ENCODE results near the gene ARHGAP6.

The ARHGAP6 gene

DNA sequence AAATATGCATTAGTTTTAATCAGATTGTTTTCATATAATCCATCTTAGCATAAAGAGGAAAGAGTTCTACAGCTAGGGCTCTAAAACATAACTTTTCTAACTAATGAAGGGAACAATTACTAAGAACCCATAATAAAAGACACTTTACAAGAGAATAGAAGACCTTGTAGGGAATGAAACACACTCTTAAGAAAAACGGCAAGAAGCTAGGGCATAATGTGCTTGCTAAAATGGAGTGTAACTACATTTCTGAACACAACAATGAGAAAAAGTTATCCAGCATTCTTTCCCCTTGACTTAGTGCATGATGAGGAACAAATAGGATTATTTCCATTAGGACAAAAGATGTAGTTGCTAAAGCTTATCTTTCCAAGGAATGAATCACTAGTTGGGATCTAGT lies 54.6 kb downstream of the ARHGAP6 start:
- TF ChIP-seq, protein P1, sequence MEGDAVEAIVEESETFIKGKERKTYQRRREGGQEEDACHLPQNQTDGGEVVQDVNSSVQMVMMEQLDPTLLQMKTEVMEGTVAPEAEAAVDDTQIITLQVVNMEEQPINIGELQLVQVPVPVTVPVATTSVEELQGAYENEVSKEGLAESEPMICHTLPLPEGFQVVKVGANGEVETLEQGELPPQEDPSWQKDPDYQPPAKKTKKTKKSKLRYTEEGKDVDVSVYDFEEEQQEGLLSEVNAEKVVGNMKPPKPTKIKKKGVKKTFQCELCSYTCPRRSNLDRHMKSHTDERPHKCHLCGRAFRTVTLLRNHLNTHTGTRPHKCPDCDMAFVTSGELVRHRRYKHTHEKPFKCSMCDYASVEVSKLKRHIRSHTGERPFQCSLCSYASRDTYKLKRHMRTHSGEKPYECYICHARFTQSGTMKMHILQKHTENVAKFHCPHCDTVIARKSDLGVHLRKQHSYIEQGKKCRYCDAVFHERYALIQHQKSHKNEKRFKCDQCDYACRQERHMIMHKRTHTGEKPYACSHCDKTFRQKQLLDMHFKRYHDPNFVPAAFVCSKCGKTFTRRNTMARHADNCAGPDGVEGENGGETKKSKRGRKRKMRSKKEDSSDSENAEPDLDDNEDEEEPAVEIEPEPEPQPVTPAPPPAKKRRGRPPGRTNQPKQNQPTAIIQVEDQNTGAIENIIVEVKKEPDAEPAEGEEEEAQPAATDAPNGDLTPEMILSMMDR (IDR thresholded peaks at IDR 0.05; ENCODE audit: poor library complexity, severe bottlenecking) = no peak
- no peaks in the 10 kb centered on the region for H3K9me3 ChIP-seq (ENCODE audit: severe bottlenecking)
- no peaks in the 10 kb centered on the region for H3K27me3 ChIP-seq (ENCODE audit: insufficient read depth, poor library complexity, severe bottlenecking)
- no peak for DNase-seq (ENCODE audit: low spot score)
- ATAC-seq (ENCODE audit: low read depth) = no peak
- no peak overlapping the region for H3K4me3 ChIP-seq (ENCODE audit: severe bottlenecking)
- no peaks in the 10 kb centered on the region for H3K4me1 ChIP-seq (ENCODE audit: insufficient read depth, poor library complexity, severe bottlenecking)
- no peak overlapping the region for H3K27ac ChIP-seq (ENCODE audit: poor library complexity, severe bottlenecking)
- H3K36me3 ChIP-seq (ENCODE audit: low read depth) = no peaks in the 10 kb centered on the region

DNA sequence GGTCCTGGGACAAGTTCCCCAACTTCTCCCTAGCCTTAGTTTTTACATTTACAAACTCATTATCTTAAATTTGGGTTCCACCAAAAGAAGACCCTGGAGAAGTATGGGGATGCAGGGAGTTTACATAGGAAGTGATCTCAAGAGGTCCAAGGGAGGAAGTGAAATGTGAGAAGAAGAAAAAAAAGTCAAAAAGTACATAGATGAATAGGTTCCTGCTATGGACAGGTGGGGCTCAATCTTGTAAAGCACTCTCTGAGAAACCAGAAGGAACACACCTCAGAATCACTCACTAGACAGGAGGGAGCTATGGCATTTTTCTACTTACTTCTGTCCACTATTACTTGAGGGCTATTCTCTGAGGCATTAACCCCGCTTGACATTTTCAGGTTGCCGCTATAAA lies 56.6 kb downstream of the ARHGAP6 start:
- H3K9me3 ChIP-seq (ENCODE audit: severe bottlenecking) = no peaks in the 10 kb centered on the region
- TF ChIP-seq, protein P1 (IDR thresholded peaks at IDR 0.05; ENCODE audit: poor library complexity, severe bottlenecking) = no peak
- H3K27me3 ChIP-seq (ENCODE audit: insufficient read depth, poor library complexity, severe bottlenecking) = no peaks in the 10 kb centered on the region
- no peak overlapping the region for H3K4me3 ChIP-seq (ENCODE audit: severe bottlenecking)
- no peak overlapping the region for H3K27ac ChIP-seq (ENCODE audit: poor library complexity, severe bottlenecking)
- ATAC-seq (ENCODE audit: low read depth) (no peak), DNase-seq (ENCODE audit: low spot score) (no peak)
- no peaks in the 10 kb centered on the region for H3K4me1 ChIP-seq (ENCODE audit: insufficient read depth, poor library complexity, severe bottlenecking)
- H3K36me3 ChIP-seq (ENCODE audit: low read depth) = no peaks in the 10 kb centered on the region

DNA sequence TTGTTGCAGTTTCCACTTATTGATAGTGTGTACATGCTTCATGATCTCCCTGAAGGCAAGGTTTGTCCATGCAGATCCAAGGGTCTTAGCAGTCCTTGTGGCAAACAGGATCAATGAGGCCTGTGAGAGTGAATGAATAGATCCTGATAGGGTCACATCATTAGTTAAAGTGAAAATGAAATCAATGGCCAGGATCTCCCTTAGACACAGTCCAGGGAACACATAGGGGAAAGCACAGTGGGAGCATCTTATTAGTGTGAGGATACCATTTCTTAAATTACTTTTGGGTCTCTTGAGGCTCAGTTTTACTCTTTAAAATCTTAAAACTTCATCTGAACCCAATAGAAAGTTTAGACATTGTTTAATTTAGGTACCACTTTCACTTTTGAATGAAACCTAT lies 59.3 kb downstream of the ARHGAP6 start:
- ATAC-seq (ENCODE audit: low read depth) (no peak), DNase-seq (ENCODE audit: low spot score) (no peak)
- H3K27ac ChIP-seq (ENCODE audit: poor library complexity, severe bottlenecking) = no peak overlapping the region
- no peak overlapping the region for H3K4me3 ChIP-seq (ENCODE audit: severe bottlenecking)
- no peaks in the 10 kb centered on the region for H3K36me3 ChIP-seq (ENCODE audit: low read depth)
- H3K9me3 ChIP-seq (ENCODE audit: severe bottlenecking) = no peaks in the 10 kb centered on the region
- no peaks in the 10 kb centered on the region for H3K4me1 ChIP-seq (ENCODE audit: insufficient read depth, poor library complexity, severe bottlenecking)
- TF ChIP-seq, protein P1 (IDR thresholded peaks at IDR 0.05; ENCODE audit: poor library complexity, severe bottlenecking) = no peak
- no peaks in the 10 kb centered on the region for H3K27me3 ChIP-seq (ENCODE audit: insufficient read depth, poor library complexity, severe bottlenecking)

DNA sequence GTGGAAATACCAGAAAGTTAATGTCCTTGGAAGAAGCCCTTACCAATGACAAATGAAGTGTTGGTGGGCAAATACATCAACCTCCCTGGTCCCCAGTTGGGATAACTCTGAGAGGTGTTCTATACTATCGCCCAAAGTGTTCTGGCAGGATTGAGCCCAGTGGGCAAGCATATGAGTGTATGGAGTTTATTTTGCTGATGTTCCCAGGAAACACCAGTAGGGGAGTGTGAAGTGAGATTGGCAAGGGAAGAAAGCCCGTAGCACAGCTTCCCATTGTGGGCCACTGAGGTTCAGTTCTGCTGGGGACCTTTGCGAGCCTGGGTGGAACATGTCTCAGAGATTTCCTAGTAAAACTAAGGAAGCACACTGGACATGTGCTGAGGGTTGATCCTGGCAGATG lies 65.1 kb downstream of the ARHGAP6 start:
- no peak overlapping the region for H3K27ac ChIP-seq (ENCODE audit: poor library complexity, severe bottlenecking)
- no peaks in the 10 kb centered on the region for H3K27me3 ChIP-seq (ENCODE audit: insufficient read depth, poor library complexity, severe bottlenecking)
- TF ChIP-seq, protein P1 (IDR thresholded peaks at IDR 0.05; ENCODE audit: poor library complexity, severe bottlenecking) = no peak
- H3K4me3 ChIP-seq (ENCODE audit: severe bottlenecking) = no peak overlapping the region
- H3K4me1 ChIP-seq (ENCODE audit: insufficient read depth, poor library complexity, severe bottlenecking) = no peaks in the 10 kb centered on the region
- no peaks in the 10 kb centered on the region for H3K9me3 ChIP-seq (ENCODE audit: severe bottlenecking)
- no peaks in the 10 kb centered on the region for H3K36me3 ChIP-seq (ENCODE audit: low read depth)
- DNase-seq (ENCODE audit: low spot score) = no peak
- ATAC-seq (ENCODE audit: low read depth) = no peak

DNA sequence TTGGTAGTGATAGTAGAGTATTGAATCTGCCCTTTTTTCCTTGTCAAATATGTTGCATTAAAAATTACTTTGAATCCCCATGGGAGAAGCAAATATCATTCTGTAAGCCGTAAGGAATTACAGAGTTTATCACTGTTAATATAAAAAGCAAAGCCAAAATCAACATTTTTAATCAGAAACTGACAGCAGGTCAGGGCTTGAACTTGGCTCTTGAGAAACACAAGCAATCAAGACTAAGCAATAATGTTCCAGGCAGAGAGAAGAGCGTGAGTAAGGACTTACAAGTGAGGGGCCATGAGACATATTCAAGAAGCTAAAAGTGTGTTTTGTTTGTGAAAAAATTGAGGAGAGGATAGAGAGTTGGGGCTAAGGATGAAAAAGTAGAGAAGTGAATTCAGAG lies 68.2 kb downstream of the ARHGAP6 start:
- Histone ChIP-seq H3K27me3 (ENCODE audit: insufficient read depth, poor library complexity, severe bottlenecking) (no peaks in the 10 kb centered on the region), H3K4me1 (ENCODE audit: insufficient read depth, poor library complexity, severe bottlenecking) (no peaks in the 10 kb centered on the region), H3K4me3 (ENCODE audit: severe bottlenecking) (no peak overlapping the region), H3K27ac (ENCODE audit: poor library complexity, severe bottlenecking) (no peak overlapping the region), H3K36me3 (ENCODE audit: low read depth) (no peaks in the 10 kb centered on the region), H3K9me3 (ENCODE audit: severe bottlenecking) (no peaks in the 10 kb centered on the region)
- TF ChIP-seq, protein P1 (IDR thresholded peaks at IDR 0.05; ENCODE audit: poor library complexity, severe bottlenecking) = no peak
- DNase-seq (ENCODE audit: low spot score) (no peak), ATAC-seq (ENCODE audit: low read depth) (no peak)
